ENCODE measurements around the gene PDE4B. TPM values are rescaled to one million over a fixed set of nuclear protein-coding genes. Genes with fewer than 3 reads are reported as not detected.
"Not testable (repeated sequence)": the region's sequence is repeated elsewhere in the genome, so short reads cannot be mapped to it uniquely, and the experiment has no call there.

The PDE4B gene
- total RNA-seq, 1 donor: 26.9 TPM

DNA sequence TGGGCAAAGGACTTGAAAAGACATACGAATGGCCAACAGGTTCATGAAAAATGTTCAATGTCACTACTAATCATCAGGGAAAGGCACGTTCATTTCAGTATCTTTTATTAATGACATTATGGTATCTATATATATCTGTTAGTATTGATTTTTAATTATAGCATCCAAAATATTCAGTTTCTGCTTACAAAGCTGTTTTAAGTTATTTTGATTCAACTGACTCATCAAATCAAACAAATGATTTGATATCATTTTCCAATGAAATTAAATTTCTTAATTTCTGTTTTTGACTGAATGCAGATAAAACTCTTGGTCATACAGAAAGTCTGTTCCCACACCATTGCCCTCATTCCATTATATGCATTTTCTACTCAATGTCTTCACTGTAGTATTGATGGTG is 315.9 kb downstream of the PDE4B start:
- no peak for DNase-seq (ENCODE audit: low read depth in 2 of 3, low spot score in 2 of 3)

DNA sequence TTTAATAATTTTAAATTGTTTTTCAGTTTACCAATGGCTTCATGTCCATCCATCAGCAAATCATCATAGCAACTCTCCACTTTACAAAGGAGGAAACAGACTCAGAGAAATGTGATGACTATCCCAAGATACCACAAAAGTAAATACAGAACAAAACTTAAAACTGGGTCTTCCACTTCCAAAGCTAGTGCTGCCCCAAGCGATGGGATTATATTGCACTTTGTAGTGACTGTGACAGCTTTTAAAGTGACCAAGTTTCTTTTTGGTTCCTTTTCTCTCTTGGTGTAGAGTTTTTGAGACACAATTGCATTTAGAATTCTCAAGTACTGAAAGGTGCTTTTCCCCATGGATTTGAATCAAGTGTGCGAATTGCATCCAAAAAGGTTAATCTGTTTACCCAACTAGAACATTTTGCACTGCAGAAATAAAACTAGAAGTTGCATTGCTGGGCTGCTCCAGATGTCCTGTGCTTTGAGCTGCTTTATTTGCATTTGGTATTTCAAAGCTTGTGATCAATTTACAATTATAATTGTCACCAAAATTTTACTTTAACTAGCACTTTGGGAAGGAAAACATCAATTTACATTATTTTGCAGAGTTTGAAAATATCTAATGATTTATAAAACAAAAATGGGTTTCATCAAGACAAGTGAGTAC is 320.2 kb downstream of the PDE4B start:
- no peak for DNase-seq (ENCODE audit: low read depth in 2 of 3, low spot score in 2 of 3)

DNA sequence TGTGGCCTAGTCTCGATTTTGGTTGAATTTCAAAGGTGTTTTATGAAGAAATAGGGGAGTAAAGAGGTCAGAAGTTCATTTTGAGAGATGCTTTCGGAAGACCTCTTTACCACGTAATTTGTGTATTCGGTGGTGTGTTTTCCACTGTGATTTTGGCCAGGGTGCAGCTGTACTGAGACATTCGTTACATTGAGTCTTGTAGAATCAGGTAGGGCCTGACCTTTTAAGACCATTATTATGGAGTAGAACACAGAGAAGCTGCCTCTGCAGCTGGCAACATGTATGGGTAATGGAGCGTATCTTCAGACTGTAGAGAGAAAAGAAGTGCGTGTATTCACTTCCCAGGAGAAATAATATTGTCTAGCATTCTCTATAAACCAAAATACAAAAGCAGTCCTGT is 326.5 kb downstream of the PDE4B start:
- DNase-seq (ENCODE audit: low read depth in 2 of 3, low spot score in 2 of 3): no peak

DNA sequence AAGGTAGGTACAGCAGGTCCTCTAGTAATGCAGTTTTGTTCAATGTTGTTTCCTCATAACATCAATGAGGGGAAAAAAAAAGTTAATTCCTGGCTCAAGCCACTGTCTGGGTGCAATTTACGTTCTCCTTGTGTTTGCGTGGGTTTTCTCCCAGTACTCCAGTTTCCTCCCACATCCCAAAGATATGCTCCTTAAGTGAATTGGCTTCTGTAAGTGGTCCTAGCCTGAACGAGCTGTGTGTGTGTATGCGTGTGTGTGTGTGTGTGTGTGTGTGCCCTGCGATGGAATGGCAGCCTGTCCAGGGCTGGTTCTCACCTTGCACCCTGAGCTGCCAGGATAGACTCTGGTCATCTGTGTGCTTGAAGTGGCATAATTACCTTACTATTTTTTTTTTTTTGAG is 332.0 kb downstream of the PDE4B start:
- no peak for DNase-seq (ENCODE audit: low read depth in 2 of 3, low spot score in 2 of 3)

- DNase-seq (ENCODE audit: low read depth in 2 of 3, low spot score in 2 of 3): not testable (repeated sequence)
Measured at GRCh38 chr1:66128641-66129040, 335.9 kb downstream of the PDE4B start.

GRCh38 chr1:66132324-66132723 is 339.6 kb downstream of the PDE4B start:
- DNase-seq (ENCODE audit: low read depth in 2 of 3, low spot score in 2 of 3): no peak

GRCh38 chr1:66134004-66134403 is 341.3 kb downstream of the PDE4B start:
- no peak for DNase-seq (ENCODE audit: low read depth in 2 of 3, low spot score in 2 of 3)

DNA sequence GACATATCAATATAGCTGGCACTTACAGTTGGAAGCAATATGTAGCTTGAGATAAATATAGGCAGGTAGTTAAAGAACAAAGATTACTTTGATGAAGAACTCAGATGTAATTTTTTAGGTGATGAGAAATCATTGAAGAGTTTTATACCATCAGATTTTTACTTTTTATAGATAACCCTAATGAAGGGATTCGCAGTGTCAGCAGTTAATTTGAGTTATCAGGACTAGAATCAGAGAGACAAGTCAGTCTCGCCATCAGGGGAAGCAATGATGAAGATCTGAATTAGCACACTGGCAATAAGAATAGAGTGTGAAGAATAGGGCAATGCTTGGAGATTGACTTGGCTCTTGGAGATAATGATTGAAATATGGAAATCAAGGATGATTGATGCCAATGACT is 342.5 kb downstream of the PDE4B start:
- DNase-seq (ENCODE audit: low read depth in 2 of 3, low spot score in 2 of 3): no peak

DNA sequence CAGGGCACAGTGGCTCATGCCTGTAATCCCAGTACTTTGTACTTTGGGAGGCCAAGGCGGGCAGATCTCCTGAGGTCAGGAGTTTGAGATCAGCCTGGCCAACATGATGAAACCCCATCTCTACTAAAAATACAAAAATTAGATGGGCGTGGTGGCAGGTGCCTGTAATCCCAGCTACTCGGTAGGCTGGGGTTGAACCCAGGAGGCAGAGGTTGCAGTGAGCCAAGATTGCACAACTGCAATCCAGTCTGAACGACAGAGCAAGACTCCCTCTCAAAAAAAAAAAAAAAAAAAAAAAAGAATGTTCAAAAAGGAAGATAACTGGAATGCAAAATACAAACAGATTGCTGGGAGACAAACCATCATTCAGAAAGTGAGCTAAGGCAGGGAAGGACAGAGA is 343.7 kb downstream of the PDE4B start:
- DNase-seq (ENCODE audit: low read depth in 2 of 3, low spot score in 2 of 3): not testable (repeated sequence)

GRCh38 chr1:66137235-66137634 is 344.5 kb downstream of the PDE4B start:
- peak in 2 of 3 donors; percentile 22 to 52 for DNase-seq (ENCODE audit: low read depth in 2 of 3, low spot score in 2 of 3)

- no peak for DNase-seq (ENCODE audit: low read depth in 2 of 3, low spot score in 2 of 3)
Measured at GRCh38 chr1:66138613-66139012, 345.9 kb downstream of the PDE4B start.

DNA sequence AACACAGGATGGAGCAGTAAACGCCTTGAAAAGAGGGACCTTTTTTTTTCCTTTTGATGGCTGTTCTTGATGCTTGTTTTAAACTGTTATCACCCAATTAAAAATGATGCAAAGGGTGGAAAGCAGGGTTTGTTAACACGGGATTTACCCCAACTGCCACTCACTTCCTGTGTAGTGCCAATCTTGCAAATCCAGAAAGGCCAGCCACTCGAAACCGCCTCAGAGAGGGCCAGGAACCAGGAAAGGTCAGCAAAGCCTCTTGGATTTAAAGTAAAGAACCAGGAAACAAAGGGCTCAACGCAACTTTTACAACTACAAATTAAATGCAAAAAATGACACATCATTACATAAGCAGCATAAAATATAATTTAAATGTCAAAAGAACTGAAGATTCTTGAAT is 347.4 kb downstream of the PDE4B start:
- no peak for DNase-seq (ENCODE audit: low read depth in 2 of 3, low spot score in 2 of 3)

DNA sequence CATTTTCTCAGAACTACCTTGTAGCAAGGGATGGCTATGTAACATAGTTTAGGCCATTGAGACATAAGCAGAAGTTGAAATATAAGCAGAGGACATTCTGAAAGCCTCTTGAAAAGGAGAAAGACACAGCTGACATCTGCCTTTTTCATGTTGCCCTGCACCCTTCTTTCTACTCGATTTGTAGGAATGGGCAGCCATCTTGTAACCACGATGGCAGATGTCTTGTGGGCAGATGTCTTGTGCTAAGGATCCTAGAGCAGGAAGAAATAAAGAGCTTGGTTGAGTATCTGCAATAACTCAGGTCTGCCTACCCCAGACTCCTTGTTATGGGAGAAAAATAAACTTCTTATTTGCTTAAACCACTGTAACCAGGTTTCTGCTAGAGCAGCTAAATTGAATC is 351.0 kb downstream of the PDE4B start:
- DNase-seq (ENCODE audit: low read depth in 2 of 3, low spot score in 2 of 3): peak in 2 of 3 donors; percentile 10 to 68

- DNase-seq (ENCODE audit: low read depth in 2 of 3, low spot score in 2 of 3): no peak
Measured at GRCh38 chr1:66147226-66147835, 354.6 kb downstream of the PDE4B start.

DNA sequence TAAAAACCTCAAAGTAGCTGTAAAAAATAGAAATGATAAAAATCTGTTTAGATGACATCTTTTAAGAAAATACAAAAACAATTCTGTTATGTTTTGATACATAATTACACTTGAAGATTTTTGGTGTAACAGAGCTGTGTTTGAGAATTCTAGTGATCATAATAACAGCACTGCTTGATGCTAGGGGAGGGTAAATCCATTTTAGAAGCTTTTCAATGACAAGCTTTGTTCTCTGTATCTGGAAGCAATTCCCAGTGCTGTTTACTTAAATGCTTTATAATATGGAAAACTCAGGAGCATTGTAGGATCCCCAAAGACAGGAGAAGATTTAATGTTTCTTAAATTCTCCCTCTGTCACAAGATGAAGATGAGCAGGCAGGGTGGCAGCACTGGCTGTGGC is 359.3 kb downstream of the PDE4B start:
- DNase-seq (ENCODE audit: low read depth in 2 of 3, low spot score in 2 of 3): no peak

- DNase-seq (ENCODE audit: low read depth in 2 of 3, low spot score in 2 of 3): no peak
Measured at GRCh38 chr1:66154394-66154793, 361.7 kb downstream of the PDE4B start.

DNA sequence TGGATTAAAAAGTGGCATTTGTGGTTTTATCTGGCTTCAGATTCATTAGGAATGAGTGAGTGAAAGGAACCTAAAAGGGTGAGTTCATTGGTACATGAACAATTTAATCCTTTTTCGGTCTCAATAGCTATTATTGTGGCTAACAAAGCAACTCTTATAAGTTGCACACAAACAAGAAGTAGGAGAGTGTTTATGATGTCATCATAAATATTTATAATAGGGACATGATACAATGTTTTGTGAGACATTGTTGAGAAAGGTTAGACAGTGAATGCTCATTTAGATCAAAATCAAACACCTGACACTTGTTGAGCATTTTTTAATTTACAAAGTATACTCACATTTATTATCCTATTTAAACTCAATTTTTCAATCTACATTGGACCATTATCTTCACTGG is 363.4 kb downstream of the PDE4B start:
- DNase-seq (ENCODE audit: low read depth in 2 of 3, low spot score in 2 of 3): no peak

GRCh38 chr1:66159800-66160199 is 367.1 kb downstream of the PDE4B start:
- no peak for DNase-seq (ENCODE audit: low read depth in 2 of 3, low spot score in 2 of 3)

DNA sequence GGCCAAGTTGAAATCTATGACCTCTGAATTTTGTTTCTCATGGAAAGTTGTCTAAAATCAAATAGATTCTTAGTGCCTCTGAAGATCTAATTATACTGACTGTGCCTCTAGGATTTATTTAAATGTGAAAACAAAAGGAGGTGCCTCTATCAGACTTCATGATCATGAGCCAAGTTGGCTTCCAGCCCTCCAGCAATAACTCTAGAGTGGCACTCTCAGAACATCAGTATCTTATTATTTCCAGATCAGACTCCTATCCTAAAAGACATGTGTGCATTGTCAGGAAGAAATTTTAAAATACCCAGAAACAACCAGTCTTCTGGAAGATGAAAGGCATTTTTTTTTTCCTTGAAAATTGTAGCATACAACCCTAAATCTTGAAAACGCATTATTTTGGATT is 368.0 kb downstream of the PDE4B start:
- no peak for DNase-seq (ENCODE audit: low read depth in 2 of 3, low spot score in 2 of 3)

GRCh38 chr1:66166753-66167152 is 374.1 kb downstream of the PDE4B start:
- DNase-seq (ENCODE audit: low read depth in 2 of 3, low spot score in 2 of 3): no peak

DNA sequence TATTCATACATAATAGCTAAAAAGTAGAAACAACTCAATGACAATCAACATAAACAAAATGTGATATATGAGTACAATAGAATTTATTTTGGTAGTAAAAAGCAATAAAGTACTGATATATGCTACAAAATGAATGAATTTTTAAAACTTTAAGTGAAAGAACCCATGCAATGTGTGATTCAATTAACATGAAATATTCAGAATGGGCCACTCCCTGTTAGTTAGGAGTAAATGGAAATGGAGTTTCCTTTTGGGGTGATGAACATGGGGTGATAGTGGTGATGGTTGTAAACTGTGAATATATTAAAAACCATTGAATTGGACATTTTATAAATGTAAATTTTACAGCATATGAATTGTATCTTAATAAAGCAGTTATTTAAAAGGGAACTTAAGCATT is 374.6 kb downstream of the PDE4B start:
- no peak for DNase-seq (ENCODE audit: low read depth in 2 of 3, low spot score in 2 of 3)

DNA sequence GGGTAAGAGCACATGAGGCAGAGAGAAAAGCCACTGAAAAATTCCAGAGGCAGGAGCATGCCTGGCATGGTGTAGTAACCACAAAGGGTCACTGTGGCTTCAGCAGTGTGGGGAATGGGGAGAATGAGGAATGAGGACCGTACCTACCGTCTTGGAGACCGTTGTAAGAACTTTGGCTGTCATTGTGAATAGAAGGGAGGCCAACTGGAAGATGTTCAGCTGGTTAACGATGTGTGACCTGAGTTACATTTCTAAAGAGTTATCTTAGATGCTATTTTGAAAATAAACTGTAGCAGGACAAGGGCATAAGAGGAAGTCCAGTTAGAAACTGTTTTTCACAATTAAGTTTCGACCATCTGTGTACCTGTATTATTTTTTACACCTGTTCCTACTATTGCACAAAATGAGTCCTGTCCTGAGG is 375.8 kb downstream of the PDE4B start:
- DNase-seq (ENCODE audit: low read depth in 2 of 3, low spot score in 2 of 3): no peak

All from hematopoietic multipotent progenitor cell (in vitro differentiated cells).